A549 treated with Mapracorat at 1 μM for 4 hours (cell line): ENCODE measurements around the gene PHLDA2. TPM values are rescaled to one million over a fixed set of nuclear protein-coding genes. Genes with fewer than 3 reads are reported as not detected.

Experiments used
- total RNA-seq: library from RNA; stranded (reverse); fragments of 200-300 nt; extraction: Qiagen RNA extraction; gene quantifications from 5 replicates; pipeline ENCODE4 v1.2.3, GENCODE V29; 2022

PHLDA2 gene, protein sequence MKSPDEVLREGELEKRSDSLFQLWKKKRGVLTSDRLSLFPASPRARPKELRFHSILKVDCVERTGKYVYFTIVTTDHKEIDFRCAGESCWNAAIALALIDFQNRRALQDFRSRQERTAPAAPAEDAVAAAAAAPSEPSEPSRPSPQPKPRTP
- 86.5 to 121 TPM (median 113 TPM) in 5 replicates for total RNA-seq

DNA sequence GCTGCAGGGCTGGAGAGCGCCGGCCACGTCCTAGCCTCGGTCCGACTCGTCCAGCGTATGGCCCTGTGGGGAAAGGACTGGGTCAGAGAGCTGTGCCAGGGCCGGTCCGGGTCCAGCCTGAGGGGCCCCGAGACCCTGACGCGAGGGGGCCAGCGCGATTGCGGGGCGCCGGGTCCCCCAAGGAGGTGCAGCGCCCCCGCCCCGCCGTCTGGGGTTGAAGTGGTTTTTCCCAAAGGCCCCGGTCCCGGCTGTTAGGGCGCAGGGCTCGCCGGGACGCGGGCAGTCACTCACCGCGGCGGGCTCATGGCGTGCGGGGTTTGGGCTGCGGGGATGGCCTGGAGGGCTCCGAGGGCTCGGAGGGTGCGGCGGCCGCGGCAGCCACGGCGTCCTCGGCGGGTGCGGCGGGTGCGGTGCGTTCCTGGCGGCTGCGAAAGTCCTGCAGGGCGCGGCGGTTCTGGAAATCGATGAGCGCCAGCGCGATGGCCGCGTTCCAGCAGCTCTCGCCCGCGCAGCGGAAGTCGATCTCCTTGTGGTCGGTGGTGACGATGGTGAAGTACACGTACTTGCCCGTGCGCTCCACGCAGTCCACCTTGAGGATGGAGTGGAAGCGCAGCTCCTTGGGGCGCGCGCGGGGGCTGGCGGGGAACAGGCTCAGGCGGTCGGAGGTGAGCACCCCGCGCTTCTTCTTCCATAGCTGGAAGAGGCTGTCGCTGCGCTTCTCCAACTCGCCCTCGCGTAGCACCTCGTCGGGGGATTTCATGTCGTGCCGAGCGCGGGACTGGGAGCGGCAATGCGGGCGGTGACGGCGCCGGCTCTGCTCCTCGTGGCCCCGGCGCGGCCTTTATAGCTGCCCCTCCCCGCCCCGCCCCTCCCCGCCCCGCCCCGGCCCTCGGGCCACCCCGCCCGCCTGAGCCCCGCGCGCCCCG lies at the start of gene PHLDA2:
Gene PHLDA2 (minus strand): TSS at position 816 of the 926 bp plus-strand sequence. CDS start 56 bp downstream, at position 760.

DNA sequence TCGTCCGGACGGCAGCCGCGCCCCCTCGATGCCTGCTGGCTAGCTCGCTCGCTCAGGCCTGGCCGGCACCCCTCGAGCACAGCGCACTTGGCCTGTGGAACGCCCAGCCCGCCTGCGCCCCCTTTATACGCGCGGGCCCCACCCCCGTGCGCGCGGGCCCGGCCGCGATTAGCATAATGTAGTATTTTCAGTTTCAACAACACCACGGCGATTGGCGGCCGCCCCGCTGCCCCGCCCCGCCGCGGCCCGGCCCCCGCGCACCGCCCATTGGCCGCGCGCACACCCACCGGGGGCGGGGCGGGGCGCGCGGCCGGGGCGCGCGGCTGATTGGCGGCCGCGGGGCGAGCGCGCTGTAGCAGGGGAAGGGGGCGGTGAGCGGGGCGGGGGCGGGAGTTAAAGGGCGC lies 43.5 kb downstream of the PHLDA2 start, which contains the start of gene CDKN1C:
Gene CDKN1C (minus strand): TSS at position 98 of the 404 bp plus-strand sequence. CDS start 319 bp downstream, outside the sequence.

Other genes starting within 250 kb of the PHLDA2 start
- 0.04 to 0.08 TPM (median 0.06 TPM) in 5 replicates for gene KCNQ1OT1, start 229.4 kb downstream of the PHLDA2 start, total RNA-seq
- 4.6 to 7.3 TPM (median 6.2 TPM) in 5 replicates for gene CDKN1C, start 43.6 kb downstream of the PHLDA2 start, total RNA-seq
- gene NAP1L4, start 62.9 kb upstream of the PHLDA2 start, total RNA-seq = 111 to 127 TPM (median 123 TPM) in 5 replicates
- gene CARS1, start 128.0 kb upstream of the PHLDA2 start, total RNA-seq = 55.5 to 69.6 TPM (median 60.2 TPM) in 5 replicates
- gene OSBPL5, start 235.9 kb upstream of the PHLDA2 start, total RNA-seq = 7.2 to 9.8 TPM (median 7.7 TPM) in 5 replicates